AG20443 (cell line): Measurements from ENCODE around the gene LAMB3.

Source experiments
- DNase-seq: peaks from one replicate; pipeline ENCODE4 v3.0.0; 2012; ENCODE audit warnings: low spot score, mixed read lengths

LAMB3 gene

DNA sequence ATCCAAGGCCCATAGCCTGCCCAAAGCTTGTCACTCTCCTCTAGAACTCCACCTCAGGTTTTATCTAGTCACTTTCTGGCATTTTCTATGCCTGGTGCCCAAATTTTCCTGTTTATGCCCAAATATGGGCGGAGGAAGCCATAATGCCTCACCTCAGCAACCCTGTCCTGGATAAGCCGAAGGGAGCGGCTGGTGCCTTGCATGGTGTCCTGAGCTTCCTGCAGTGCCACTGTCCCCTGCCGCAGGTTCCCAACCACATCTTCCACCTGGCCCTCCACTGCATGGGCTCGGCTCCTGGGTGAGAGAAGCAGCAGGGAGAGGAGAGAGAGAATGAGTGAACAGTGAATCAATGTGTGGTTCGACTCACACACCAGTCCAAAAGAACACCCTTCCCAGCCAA is 34.5 kb downstream of the LAMB3 start:
- DNase-seq: no peak

GRCh38 chr1:209617047-209617673 is 35.1 kb downstream of the LAMB3 start:
- no peak for DNase-seq

GRCh38 chr1:209616366-209617046 is 35.7 kb downstream of the LAMB3 start:
- DNase-seq: no peak

- DNase-seq: no peak
These were observed 37.3 kb downstream of the LAMB3 start for GRCh38 chr1:209614906-209615305.

DNA sequence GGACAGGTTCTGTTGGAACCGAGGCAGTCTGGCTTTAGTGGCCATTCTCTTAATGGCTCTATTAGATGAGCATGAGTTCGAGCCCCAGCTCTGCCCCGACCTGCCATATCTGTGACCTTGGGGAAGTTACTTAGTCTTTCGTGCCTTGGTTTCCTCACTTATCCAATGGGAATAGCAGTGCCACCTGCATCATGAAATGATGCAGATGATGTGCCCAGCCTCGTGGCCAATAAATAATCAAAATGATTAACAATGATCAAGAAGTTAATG is 38.1 kb downstream of the LAMB3 start:
- no peak for DNase-seq

- peak; percentile 49 for DNase-seq
These were observed 38.6 kb downstream of the LAMB3 start for GRCh38 chr1:209613400-209614150.

DNA sequence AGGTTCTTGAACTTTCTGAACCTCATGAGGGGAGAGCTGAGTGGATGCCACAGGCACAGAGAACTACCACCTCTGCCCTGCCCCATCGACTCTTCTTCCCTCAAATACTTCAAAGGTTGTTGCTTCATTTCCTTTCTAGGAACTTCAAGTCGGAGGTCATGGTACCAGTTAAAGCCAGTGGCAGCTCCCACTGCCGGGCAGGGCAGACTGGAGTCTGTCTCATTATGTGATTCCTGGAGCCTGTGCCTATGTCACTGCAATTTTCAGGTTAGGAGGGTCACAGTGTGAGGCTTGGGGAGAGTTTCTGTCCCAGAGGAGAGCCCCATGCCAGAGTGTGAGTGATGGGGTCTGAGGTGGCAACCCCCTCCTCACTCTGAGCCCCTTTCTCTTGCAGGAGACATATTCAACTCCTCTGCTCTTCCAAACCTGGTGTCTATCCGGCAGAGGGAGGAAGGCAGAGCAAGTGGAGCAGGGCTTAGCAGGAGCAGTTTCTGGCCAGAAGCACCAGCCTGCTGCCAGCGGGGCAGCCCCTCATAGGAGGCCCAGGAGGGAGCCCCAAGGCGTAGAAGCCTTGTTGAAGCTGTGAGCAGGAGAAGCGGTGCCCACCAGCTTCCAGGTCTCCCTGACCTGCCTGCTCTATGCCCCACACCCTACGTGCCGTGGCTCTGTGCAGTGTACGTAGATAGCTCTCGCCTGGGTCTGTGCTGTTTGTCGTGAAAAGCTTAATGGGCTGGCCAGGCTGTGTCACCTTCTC is 39.4 kb downstream of the LAMB3 start:
- no peak for DNase-seq

DNA sequence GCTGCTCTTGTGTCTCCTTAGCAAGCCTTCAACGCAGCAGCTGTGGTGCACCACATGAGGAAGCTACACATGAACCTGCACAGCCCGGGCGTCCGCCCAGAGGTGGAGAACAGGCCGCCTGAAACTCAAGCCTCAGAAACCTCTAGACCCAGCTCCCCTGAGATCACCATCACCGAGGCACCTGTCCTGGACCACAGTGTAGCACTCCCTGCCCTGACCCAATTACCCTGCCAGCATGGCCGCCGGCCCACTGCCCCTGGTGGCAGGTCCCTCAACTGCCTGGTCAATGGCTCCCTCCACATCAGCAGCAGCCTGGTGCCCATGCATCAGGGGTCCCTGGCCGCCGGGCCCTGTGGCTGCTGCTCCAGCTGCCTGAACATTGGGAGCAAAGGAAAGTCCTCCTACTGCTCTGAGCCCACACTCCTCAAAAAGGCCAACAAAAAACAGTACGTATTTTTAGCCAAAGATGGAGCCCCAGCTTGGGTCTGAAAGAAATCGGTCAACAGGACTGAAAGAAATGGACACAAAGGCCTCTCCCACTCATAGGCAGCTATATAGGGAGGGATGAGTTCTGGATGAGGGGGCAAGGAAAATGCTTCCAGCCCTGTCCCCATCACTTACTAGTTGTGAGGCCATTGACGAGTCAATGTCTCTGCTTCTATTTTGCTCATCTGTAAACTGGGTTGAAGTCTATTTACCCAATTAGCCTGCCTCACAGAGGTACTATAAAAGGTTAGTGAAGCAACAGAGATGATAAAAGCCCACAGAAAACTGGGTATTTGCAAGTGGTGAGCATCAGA is 40.3 kb downstream of the LAMB3 start:
- no peak for DNase-seq

GRCh38 chr1:209610631-209610905 is 41.7 kb downstream of the LAMB3 start:
- DNase-seq: no peak

- DNase-seq: no peak
These were observed 42.2 kb downstream of the LAMB3 start for GRCh38 chr1:209609791-209610630.

DNA sequence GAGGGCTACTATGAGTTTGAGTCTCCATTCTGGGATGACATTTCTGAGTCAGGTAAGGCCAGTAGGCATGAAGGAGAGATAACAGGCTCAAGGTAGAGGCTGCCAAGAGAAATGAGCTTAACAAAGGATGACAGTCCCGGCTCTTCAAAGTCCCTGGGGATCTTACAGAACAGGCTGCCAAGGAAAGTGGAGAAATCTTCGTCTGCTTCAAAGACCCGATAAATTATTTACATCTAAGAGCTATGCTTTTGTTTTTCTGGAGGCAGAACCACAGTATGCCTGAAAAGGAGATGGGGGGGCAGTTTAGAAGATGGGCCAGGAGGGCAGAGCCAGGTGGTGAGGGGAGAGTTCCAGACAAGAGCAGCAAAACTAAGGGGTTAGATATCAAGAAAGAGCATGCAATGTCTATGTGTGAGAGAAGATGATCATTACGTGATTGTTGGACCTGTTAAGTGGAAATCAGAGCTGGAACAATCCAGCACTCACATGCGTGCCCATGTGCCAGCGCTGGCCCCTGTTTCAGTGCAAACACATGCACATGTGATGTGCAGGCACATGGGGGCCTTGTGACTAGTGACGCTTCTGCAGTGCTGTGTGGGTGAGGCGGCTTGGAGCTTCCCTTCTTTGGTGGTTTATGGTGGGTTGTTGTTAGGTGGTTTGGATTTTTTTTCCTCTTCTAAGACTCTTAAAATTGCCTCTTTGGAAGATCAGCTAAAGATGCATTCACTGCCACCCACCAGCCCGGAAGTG is 43.0 kb downstream of the LAMB3 start:
- no peak for DNase-seq

DNA sequence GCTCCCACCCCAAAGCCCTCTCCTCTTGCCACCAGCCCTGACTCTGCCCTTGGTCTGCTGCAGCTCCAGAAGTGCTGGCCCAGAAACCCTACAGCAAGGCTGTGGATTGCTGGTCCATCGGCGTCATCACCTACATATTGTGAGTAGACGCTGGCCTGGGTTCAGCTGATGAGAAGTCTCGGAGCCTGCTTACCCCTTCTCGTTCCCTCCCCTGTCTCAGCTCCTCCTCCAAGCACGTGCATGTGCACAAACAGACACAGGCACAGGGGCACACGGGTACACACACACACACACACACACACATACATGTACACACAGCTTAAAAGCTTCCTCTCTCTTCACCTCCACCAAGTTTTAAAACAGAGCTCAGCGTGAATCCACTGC is 44.4 kb downstream of the LAMB3 start:
- DNase-seq: no peak

DNA sequence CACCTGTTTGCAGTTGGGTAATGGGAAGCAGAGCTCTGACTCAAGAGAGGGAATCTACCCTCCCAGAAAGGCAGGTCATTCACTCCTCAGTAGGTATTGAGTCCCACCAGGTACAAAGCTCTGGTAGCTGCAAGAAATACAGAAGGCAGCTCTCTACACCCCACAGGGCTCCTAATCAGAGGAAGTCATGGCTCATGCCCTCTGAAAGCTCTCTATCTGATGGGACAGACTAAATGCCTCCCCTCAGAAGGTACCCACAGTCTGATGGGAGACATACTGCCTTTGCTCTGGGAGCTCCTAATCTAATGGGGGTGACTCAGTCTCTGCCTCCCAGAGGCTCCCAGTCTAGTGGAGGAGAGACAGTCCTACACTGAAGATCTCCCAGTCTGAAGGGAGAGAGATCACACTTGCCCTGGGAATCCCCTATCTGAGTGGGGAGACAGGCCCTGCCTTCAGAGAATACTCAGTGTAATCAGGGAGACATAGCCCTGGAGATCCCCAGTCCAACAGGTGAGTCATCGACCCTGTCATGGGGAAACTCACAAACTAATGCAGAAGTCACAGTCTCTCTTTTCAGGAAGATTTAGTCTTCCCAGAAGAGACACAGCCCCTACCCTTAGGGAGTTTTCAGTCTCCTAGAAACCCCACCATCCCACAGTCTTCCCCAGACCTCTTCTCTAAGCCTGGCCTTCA is 45.0 kb downstream of the LAMB3 start:
- peak; percentile 55 for DNase-seq

DNA sequence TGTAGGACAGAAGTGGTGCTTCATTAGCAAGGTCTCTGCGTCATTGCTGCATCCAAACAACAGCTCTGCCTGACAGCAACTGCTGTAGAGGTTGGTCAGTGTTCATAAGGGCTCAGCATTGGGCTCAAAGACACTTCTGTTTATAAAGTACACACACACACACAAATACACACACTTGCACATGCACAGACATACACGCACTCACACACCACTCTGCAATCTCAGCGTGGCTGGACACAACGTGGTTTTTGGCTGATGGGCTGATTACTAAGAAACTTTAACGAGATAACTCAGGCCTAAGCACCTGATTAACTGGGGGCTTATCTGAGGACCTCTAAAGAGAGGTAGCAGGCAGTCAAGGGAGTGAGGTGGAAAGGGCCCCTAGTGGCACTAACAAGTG is 48.3 kb downstream of the LAMB3 start:
- DNase-seq: no peak

- peak; percentile 60 for DNase-seq
These were observed 50.2 kb downstream of the LAMB3 start for GRCh38 chr1:209601809-209602657.

GRCh38 chr1:209600541-209600940 is 51.7 kb downstream of the LAMB3 start:
- DNase-seq: no peak

- no peak for DNase-seq
These were observed 54.0 kb downstream of the LAMB3 start for GRCh38 chr1:209598227-209598626.

GRCh38 chr1:209597499-209597898 is 54.7 kb downstream of the LAMB3 start:
- no peak for DNase-seq
